GM12873 (cell line): ENCODE results near the gene ARPC4.
A peak's percentile ranks its signal among the peaks of the same experiment; 100 is the strongest.

Experiments
- TF ChIP-seq, protein P1 (sequence below): IDR thresholded peaks from 2 replicates; pipeline ENCODE4 v1.5.1; 2012; ENCODE audit warnings: low read depth, mild to moderate bottlenecking, moderate library complexity, low read length, control low read depth; ENCODE audit not compliant: insufficient read depth; ENCODE audit errors: missing control alignments

The ARPC4 gene

DNA sequence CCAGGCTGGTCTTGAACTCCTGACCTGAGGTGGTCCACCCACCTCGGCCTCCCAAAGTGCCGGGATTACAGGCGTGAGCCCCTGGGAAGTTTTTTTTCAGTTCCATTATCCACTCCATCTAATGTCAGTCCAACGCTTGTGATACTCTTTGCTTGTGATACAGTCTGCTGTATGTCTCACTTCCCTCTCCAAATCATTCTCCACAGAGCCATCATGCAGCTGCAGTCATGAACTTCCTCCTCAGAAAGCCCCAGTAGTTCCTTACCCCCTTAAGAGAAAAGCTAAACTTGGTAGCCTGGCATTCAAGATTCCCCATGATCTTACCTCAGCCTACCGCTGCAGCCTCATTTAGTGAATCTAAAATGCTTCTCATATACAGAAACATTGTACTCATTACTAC lies 2.3 kb downstream of the ARPC4 start:
- TF ChIP-seq, protein P1, sequence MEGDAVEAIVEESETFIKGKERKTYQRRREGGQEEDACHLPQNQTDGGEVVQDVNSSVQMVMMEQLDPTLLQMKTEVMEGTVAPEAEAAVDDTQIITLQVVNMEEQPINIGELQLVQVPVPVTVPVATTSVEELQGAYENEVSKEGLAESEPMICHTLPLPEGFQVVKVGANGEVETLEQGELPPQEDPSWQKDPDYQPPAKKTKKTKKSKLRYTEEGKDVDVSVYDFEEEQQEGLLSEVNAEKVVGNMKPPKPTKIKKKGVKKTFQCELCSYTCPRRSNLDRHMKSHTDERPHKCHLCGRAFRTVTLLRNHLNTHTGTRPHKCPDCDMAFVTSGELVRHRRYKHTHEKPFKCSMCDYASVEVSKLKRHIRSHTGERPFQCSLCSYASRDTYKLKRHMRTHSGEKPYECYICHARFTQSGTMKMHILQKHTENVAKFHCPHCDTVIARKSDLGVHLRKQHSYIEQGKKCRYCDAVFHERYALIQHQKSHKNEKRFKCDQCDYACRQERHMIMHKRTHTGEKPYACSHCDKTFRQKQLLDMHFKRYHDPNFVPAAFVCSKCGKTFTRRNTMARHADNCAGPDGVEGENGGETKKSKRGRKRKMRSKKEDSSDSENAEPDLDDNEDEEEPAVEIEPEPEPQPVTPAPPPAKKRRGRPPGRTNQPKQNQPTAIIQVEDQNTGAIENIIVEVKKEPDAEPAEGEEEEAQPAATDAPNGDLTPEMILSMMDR: no peak

DNA sequence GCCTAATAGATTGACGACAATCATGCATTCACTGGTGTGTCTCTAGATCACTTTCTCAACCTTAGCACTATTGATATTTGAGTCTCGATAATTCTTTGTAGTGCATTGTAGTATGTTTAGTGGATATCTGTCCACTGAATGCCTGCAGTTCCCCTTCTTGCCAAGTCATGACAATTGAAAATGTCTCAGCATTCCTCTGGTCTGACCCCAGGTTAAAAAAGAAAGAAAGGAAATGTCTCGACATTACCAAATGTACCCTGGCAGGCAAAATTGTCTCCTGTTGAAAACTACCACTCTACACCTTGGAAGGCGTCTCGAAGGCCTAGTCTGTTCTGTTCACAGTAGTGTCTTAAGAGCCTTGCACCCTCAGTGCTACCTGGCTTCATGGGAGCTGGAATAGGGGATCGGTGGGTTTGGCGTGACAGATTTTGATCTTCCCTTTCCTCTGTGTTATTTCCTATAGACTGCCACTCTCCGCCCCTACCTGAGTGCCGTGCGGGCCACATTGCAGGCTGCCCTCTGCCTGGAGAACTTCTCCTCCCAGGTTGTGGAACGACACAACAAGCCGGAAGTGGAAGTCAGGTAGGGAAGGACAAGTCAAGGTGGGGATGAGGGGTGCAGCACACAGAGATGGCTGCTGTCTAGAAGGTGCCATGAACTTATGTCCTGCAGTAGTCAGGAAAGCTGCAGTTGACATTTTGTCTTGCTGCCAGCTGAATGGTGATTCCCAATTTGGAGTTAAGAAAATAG lies 4.5 kb downstream of the ARPC4 start:
- TF ChIP-seq, protein P1: no peak

DNA sequence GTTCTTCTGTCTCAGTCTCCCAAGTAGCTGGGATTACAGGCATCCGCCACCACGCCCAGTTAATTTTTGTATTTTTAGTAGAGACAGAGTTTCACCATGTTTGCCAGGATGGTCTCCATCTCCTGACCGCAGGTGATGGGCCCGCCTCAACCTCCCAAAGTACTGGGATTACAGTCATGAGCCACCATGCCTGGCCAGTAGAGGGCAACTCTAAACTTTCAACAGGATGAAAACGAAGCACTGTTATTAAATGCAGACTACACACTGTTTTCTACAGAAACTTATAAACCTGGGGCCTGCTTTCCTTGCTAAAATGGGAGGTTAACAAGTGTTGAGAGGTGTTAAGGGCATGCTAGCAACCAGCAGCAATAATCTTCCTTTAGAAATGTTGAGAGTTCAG lies 7.6 kb downstream of the ARPC4 start:
- TF ChIP-seq, protein P1: peak; percentile 36

DNA sequence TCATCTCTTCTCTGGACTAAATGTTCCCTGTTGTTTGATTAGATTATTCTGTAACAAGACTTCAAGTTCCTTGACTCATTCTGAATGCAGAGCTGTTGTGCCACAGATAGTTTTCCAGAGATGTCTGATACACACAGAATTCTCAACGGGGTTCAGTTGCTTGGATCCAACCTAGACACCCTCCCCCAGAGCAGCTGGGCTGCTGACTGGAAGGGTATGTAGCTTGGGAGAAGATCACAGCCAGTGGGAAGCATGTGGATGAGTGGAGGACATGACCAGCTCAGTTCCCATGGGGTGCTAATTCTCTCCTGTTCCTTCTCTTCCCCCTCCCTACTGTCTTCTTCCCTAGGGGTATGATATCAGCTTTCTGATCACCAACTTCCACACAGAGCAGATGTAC lies 10.6 kb downstream of the ARPC4 start:
- TF ChIP-seq, protein P1: no peak

DNA sequence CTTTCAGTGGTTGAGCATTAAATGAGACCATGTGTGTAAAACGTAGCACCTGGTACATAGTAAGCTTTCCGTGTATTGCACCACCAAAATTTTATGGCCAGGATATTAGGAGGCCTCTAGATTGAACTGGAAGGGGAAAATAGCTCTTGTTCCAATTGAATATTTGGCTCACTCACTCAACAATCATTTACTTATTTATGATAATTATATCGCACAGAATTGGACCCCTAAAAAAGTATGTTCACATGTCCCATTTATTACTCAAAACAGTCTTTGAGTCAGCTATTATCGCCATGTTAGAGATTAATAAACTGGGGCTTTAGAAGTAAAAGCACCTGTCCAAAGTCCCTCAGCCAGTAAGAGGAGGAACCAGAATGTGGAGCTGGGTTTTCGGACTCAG lies 12.1 kb downstream of the ARPC4 start:
- TF ChIP-seq, protein P1: no peak

DNA sequence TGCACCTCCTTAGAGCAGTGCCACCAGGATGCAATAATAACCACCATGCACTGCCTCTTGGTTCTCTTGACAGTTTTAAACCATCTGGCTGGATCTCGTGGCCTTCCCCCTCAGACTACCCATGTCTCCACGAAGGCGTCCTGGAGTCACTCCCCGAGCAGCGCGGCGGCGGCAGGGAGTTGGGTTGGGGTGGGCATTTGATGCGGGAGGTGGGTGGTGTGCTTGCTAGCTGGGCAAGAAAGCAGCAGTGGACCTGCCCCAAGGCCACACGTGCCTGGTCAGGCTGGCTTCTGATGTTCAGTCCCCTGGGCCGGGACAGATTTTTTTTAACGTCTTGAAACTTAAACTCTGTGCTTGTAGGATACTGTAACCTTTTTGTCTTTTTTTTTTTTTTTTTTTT lies 13.3 kb downstream of the ARPC4 start:
- TF ChIP-seq, protein P1: no peak

DNA sequence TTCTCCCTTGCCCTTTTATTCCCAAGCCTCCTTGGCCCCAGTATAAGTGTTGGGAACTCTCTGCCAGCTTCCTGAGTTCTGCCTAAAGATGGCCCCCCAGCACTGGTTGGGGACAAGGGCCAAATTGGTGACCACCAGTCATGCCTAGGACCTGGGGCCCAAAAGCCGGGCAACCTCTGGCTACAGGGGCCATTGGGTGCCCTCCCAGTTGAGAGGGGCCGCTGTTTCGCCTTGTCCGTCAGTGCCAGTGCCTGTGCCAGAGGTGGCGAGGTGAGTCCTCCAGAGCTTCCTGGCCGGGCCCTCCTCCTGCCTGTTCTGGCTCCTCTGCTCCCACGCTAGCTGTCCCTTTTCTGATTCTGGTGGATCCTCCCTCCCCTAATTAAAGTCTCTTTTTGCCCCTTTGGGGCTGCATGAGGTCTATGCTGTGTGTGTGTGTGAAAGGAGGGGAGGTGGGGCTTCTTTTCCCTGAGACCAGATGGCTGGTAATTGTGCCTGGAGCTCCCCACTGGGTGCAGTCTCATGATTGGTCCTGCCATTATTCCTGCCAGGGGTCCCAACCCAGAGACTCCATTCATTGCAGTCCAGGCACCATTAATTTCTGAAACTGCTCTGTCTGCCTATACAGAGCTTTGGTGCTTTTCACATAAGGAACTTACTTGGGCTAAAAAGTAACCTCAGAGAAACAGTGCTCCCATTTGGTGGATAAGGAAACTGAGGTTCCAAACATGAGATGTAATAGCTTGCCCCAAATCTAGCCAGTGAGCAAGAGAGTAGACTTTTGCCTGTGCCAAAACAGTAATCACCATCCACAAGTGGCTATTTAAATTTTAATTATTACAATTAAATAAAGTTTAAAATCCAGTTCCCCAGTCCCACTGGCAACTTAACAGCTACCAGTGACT lies 14.1 kb downstream of the ARPC4 start:
- TF ChIP-seq, protein P1: no peak
